Measurements from ENCODE around the gene EPHB1.

EPHB1 gene

DNA sequence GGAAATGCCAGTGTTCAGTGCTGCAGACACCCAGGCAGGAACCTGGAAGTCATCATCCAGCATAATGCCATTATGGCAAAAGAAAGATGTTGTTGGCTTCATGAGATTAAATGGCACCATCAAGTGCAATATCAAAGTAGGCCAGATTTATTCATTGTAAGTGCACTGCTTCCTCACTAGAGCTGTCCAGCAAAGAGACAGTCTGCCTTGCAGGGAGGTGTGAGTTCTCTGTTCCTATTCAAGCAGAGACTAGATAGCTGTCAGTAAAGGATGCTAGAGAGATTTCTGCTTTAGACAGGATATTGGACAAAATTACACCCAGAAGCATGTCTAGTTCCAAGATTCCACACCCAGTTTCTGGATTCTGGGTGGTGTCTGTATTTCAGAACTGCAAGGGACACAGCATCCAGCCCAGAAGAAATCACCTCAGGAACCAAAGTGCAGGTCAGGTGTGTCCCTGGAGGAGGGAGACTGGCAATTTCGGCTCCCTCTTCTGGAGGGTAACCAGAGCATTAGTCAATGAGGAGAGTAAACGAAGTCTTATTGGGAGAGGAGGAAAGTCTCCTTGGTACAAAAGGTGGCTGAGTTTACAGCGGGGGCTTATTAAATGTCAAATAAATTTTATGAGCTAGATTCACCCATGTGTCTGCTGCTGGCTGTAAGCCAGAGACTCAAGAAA lies 377.3 kb downstream of the EPHB1 start:
- DNase-seq, result no peak

DNA sequence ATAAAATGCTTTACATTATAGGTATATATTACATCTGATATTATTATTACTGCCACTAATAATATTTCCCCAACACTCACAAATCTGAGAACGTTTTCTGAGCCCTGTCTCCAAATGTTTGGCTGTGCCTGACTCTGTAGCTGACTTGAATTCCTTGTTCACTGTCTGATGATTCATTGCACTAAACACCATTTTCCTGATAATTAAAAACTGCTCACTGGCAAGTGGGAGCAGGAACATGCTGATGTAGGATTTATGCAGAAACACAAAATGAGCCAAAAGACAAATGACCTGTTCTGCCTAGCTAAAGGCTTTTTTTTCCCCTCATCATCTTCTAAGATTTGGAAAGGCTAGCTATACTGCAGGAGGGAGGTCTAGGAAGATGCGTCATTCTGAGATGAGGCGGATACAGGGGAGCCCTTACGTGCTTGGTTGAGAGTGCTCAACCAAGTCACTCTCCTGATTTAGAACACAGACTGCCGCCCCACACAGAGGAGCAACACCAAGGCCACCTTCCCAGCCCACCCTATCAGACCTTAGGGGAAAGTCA lies 380.7 kb downstream of the EPHB1 start:
- DNase-seq, result no peak

DNA sequence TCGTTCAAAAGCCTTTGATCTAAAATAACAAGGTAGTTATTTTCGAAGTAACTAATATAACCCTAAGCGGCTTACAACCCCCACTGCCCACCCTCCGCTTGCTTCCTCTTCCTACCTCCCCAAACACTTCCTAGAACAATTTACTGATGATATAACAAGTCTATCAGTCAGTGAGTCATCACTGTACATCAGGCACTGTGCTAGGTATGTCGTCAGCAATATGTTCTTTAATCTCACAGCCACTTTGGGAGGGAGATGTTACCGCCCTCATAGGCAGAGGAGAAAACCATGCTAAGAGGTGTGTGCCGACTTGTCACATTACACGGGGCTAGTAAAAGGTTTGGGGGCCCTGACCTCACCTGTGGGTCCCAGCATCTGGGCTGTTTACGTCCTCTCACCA lies 381.8 kb downstream of the EPHB1 start:
- no peak for DNase-seq

DNA sequence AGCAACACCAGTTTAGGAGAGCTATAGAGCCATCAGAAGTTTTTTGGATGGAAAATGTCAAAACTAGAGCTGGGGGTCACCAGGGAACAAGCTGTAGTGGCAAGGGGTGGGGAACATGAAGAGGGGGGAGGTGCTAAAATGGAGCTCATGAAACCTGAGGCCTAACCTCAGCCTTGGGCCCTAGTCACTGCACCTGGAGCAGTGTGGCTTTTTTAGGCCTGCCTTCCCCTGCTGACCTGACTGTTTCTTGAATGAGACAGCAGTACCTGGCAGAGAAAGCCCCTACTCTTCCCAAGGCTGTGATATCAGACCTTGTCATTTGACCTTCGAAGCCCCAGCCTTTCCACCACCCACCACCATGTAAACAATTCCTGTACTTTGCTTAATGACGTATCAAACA lies 383.5 kb downstream of the EPHB1 start:
- DNase-seq, result no peak

DNA sequence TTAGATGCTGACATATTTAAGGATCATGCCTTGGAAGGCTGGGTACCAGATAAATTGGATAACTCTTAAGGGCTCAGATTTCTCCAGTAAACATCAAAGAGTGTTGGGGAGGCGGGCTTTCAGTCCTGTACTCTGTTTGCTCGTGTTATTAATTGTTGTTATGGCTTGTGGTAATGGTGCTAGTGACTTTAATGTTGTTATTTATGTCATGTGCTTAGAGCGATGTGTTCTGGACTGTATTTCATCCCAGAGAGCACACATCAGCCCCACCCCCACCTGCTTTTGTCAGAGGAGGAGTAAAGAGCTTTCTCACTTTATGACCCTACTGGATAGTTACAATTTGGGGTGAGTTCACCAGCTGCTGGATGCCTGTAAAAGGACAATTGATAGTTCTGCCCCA lies 386.3 kb downstream of the EPHB1 start:
- DNase-seq, result no peak

DNA sequence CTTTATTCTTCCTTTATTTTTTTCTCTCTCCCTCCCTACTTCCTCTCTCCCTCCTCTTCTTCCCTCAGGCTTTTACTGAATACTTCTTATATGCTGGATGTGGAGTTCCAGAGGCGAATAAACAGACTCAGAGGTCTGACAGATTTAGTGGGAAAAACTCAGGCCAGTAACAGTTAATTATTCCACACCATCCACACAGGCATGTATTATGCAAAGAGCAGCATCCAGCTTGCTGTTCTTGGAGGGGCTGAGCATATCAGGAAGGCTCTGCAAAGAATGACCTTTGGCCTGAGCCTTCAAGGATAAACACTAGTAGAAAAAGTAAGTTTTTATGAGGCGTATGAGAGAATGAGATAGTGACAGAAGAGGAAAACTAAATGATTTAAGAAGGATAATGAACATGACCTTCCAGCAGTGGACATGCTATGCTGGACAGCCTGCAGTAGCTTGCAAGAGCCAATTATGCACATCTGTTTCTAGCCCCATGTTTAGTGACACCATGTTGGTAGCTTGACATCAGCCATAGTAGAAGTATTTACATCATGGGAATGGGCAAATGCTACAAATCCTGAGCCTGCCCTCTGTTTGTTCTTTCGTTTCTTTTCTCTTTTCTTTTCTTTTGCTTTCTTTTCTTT lies 387.4 kb downstream of the EPHB1 start:
- DNase-seq, result no peak

DNA sequence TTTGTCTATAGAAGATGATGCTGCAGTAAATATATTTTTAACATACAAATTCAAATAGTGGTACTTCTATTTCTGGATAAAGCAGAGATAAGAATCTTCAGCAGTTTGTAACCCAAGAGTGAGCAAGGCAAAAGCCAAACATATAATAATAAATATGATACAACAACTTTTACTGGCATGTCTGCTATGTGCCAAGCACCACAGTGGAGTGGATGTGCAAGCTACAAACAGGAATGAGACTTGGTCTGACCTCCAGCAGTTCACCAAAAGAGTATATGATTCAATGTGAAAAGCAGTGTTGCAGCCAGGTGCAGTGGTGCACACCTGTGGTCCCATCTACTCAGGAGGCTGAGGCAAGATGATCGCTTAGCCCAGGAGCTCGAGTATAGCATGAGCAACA lies 395.6 kb downstream of the EPHB1 start:
- no peak for DNase-seq

DNA sequence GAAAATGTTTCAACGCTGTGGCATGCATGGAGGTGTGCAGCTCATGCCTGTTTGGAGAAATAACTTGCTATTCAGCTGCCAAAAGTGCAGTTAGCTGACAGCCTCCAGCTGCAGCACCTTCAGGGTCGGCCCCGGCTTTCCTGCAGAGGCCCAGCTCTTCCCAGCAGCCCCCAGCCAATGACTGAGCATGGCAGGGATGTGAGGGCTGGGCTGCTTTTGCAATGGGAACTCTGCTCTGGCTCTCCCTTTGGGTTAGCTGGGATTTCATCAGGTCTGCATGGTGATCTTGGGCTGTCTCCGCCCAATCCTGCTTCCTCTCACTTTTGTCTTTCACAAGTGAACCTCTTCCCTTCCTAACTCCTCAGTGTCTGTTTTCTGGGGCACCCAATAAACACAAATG lies 396.6 kb downstream of the EPHB1 start:
- DNase-seq, result no peak

DNA sequence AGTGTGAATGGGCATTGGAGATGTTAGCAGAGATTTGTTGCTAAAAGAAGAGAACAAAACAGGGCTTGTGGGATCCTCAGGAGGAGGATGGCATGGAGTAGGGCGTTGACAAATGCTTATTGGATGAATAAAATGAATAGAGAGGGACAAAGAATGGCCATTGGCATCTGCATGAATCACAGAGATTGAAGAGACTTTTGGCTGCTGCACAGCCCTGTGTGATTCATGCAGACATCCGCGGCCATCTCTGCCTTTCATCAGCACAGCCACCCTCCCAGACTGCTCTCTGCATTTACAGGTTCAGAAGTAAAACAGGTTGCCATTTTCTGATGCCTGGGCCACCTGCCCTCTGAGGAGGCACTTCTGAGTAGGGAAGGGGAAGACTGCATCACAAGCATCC lies 397.9 kb downstream of the EPHB1 start:
- DNase-seq, result no peak

DNA sequence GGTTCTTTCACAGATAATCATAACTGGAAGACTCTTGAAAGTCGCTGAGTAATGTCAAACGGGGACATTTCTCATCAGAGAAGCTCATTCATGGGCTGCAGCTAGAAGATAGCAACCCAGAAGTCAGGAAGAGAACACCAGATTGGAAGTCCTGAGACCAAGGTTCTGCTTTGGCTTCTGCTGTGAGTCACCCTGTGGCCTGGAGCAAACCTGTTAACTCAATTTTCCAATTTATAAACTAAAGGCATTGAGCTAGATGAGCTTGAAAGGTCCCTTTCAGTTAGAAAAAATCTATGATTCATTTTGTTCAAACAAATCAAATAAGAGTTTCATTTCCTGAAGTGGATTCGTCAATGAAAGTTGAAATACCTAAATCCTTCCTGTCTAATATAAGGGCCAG lies 402.2 kb downstream of the EPHB1 start:
- no peak for DNase-seq

DNA sequence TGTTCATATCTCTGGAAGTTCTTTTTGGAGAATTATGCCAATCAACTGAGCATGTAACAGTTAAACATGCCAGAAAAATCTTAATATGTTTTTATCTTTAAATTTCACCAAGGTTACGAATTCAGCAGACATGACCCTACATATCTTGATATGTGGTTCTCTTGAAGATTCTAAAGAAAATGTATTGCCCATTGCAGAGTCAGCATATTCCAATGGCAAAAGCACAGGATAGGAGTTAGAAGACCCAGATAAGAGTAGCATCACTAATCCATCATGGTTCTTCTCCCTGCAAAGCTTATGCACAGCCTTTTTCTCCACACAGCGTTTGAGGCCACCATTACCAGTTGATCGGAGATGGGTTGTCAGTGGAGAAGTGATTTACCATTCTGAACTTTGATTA lies 402.8 kb downstream of the EPHB1 start:
- no peak for DNase-seq

DNA sequence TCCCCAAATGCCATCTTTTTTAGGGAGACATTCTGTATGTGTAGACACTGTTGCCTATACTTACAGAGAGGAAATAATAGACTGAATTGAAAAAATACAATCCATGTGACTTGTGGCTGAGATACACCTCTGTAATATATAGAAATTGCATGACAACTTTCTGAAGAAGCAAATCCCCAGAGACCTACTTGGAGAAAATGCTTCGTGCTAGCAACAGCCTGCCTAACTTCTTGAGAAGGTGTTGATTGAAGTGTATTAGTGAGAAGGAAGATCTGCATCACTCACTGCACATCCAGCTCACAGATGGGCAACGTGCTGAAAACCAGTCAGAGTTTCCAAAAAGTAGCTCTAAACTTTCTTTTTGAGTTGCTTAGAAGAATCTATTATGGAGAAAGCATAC lies 404.1 kb downstream of the EPHB1 start:
- DNase-seq, result no peak

DNA sequence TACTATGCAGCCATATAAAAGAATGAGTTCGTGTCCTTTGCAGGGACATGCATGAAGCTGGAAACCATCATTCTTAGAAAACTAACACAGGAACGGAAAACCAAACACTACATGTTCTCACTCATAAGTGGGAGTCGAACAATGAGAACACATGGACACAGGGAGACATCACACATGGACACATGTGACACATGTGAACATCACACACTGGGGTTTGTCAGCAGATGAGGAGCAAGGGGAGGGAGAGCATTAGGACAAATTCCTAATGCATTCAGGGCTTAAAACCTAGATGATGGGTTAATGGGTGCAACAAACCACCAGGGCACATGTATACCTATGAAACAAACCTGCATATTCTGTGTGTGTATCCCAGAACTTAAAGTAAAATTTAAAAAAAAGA lies 408.0 kb downstream of the EPHB1 start:
- no peak for DNase-seq

DNA sequence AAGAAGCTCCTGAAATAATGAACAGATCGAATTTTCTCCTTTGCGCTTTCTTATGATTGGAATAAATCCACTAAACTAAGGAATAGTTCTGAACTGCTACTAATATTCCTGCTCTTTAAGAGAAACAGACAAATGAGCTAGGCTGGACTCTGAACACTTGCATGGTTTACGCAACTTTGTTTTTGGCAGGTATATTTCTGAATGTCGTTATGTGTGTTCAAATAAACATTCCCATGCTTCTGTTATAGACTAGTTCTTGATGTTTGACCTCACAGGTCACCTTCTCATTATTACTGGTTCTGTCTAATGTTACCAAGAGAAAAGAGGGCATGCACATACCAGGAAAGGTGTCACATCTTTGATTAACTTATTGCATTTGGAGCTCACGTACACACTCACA lies 418.2 kb downstream of the EPHB1 start:
- DNase-seq, result no peak

DNA sequence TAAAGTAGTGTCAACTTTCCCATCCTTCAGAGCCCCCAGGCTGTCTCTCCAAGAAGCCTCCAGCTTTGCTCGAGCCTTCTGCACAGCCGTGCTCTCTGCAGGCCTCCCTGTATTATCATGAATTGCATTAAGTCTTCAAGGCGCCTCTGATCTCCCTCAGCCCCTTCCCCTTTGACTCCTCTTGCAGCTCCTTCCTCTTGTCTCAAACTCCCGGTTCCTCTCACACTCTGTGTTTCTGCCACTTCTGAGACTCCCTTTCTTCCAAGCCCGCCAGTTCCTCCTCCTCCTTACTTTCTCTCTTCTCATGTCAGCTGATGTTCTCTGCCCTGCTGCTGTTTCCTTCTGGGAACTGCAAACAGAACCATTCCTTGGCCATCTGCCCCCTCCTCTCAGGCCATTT lies 418.8 kb downstream of the EPHB1 start:
- DNase-seq, result no peak

DNA sequence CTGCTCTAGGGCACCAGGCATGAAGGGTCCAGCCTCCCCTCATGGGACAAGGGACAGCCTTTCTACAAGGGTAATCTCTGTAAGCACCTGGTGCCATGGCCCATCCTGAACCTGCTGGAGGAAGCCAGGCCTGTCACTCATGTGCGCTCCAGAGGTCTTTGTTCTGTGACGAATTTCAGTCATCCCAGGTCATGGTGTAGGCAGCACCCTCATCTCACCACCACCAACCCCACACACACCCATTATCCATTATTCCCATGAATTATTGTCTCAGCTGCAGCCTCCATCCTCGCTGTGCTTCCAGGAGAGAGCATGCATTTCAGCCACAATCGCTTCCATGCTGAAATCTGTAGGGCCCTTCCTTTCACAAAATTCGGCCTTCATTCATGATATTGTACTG lies 419.3 kb downstream of the EPHB1 start:
- DNase-seq, result no peak

DNA sequence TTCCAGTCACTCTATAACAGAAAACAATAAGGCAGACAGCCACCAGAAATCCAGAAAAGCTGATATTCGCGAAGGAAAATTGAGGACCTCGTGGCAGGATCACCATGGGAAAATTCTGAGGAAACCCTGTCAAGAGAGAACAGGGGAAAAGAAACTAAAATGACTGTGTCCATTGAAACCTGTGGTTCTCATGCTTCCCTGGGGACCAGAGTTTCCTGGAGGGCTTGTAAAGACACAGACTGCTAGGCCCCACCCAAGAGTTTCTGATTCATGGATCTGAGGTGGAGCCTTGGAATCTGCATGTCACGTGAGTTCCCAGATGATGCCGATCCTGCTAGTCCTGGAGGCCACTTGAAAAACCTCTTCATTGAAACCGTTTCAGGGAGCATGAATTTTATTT lies 420.5 kb downstream of the EPHB1 start:
- DNase-seq, result no peak

DNA sequence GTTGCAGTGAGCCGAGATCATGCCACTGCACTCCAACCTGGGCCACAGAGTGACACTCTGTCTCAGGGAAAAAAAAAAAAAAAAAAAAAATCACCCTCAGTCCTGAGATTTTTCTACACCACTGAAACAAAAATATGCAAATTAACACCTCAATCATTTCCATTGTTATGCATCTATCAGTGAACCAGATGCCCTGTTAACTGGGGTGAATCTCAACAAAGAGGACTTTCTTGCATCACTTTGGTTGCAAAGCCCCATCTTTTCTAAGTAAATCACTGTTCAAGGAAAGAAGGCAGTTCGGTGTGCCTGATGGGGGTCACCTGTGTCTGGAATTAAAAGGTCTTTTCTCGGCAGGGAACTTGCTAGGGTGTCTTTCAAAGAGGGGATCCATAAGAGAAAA lies 421.6 kb downstream of the EPHB1 start:
- DNase-seq, result no peak

DNA sequence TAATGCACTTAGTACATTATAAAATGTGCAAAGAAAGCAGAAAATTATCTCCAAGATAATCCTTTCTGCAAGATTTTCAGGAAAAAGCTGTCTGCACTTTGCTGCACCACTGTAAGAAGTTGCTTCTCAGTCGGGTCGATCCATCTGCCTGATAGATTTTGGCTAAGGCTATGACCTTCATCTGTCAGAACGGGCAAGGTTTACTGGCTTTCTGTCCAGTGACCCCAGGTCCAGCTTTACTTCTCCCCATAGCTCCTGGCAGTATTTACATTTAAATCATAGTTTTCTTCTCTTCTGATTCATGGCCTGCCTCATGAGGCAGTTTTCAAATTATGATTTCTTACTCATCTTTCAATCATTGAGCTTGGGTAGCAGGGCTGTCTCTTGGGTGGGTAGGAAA lies 422.7 kb downstream of the EPHB1 start:
- DNase-seq, result no peak

DNA sequence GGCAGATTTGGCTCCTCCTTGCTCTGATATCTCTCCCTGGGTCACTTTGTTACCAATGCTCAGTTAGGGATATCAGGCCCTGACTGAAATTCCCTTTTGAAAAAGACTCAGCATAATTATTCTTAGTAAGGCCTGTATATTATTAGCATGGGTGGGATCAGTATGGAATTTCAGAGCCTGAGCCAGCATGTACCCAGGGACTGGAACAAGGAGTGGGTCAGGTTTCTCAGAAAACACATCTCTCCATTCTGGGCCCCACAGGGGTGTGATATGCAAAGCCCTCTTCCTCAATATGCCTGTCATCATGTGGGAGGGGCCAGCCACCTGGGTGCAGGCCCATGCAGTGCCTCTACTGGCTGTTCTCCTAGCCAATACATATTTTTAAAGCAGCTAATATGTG lies 423.2 kb downstream of the EPHB1 start:
- no peak for DNase-seq

DNA sequence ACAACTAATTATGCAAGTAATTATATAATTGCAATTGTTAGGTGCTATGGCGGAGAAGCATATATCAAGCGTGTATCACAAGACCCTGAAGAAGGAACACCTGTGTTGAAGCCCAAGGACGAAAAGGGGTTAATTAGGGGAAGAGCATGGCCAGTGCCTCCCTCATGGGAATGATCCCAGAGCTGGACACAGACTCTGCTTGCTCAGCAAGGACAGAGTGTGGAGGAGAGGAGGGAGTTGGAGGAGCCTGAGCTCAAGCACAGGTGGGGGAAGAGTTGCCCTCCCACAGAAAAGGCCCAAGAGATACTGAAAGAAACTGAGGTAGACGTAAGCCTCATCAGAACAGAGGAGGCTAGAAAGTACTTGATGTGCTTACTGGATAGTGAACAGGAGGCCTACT lies 423.7 kb downstream of the EPHB1 start:
- DNase-seq, result no peak

DNA sequence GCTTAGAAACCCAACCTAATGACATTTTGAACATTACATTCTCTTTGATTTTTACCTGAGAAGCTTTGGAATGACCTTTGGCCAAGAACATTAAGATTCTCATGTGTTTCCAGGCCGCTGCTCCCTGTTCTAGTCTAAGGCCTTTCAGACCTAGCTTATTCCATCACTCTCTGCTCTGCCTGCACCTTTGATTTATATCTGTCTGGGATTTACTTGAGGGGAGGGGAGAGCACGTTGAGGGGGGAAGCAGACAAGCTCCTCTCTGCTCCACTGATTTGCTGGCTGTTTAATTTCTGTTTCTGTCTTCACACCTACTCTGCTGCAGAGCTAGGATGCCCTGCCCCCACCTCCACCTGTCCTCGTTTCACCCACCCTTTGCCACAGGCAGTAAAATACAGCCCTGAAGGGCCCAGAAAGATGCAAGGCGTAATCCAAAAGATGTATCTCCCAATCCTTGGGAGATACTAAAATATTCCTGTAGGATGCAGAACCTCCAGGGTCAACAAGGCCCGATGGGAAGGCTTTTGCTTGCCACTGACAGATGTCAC lies 429.8 kb downstream of the EPHB1 start:
- peak; percentile 6 for DNase-seq

DNA sequence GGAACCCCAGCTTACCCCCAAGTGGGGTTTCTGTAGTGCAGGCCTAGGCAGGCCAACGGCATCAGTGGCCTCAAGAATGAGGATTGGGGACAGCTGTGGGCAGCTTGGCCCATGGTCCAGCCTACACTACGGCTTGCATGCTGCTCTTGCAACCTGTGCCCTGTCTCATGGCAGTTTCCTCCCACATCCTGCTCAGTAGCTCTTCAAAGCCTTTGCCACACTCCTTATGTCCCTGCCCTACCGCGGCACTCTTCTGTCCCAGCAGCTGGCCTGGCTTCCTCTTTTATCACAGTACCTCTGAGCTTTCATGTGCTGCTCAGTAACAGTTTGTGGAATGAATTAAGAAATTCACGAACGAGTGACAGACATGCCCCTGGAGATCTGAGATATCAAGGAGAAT lies 431.0 kb downstream of the EPHB1 start:
- peak; percentile 59 for DNase-seq

DNA sequence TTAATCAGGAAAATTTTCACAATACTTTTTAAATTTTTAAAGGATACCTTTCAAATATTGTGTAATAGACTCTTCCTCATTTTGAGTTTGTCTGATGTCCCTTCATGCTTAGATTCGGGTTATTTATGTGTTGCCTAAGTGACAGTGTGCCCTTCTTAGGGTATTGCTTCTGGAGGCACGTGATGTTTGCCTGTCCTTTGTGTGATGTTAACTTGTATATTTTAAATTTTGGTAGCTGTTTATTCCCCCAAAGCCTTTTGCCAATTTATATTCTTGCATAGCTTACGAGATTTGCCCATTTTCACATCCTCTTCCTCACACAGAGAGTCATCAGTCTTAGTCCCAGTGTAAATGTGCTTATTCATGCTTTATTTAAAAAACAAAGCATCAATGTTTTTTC lies 433.1 kb downstream of the EPHB1 start:
- DNase-seq, result no peak

DNA sequence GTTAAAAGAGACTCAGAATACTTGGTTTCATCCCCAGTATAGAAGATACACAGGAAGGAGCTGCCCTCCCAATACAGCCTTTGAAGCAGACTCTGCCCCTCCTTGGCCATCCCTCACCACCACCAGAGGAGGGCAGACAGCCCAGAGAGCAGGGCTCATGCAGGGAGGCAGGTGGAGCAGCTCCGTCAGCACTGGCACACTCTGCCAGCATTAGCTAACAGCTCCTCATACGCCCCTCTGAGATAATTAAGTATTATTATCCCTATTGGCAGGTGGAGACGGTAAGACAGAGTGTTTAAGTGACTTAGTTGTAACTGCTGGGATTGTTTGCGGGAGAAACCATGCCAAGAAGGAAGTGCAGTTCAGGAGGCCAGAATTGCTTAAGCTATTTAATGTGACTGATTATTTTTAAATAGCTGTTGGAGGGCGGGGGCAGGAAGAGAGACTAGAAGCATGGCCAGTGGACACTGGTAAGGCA lies 434.0 kb downstream of the EPHB1 start:
- DNase-seq, result peak; percentile 55
